Measurements from ENCODE around the gene CACNA1I.

The CACNA1I gene

DNA sequence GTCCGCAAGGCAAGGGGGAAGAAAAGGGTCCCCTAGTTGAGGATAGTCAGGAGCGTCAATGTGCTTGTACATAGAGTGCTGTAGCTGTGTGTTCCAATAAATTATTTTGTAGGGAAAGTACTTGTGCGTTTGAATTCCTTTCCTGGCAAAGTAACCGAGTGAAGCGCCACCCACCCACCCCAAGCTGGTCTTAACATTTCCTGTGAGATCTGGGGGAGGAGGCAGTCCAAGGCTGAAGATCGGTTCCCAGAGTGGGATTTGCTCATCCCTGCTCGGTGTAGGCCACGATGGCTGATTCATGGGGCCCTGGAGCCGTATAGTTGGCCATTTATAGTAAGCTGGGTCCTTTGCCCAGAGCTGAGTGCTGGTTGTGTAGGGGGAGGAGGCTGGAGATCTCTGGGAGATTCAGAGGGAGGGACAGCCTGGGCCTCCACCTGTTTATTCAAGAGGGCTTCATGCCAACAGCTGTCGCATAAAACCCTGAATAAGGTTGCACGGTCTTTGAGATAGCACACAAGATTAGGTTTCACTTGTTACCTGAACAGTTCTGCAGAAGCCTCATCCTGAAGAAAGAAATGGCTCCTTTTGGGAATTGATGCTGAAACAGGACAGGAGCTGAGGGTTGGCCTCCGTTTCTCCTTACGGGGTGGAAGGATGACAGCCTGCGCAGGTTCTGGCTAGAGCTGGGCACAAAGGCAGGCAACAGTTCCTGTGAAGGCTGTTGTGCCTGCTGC is 47.8 kb upstream of the CACNA1I start:
- Histone ChIP-seq H3K4me3 (ENCODE audit: low read depth, low read length) (peak overlapping the region; percentile 95), H3K4me1 (ENCODE audit: control insufficient read depth, insufficient read depth, low read length) (0 out of 2 replicates have a peak, but pooled peaks cover 5% of the 10 kb centered on the region), H3K36me3 (ENCODE audit: control insufficient read depth in 2 of 2, insufficient read depth in 1 of 2, low read length in 2 of 2) (peaks cover 0 to 59% of the 10 kb centered on the region in 2 experiments; a peak in 2 of 3 replicates), H3K27ac (ENCODE audit: extremely low read depth, low read depth, low read length) (peak overlapping the region; percentile 95), H3K9me3 (ENCODE audit: control insufficient read depth, insufficient read depth, low read depth, low read length) (no peaks in the 10 kb centered on the region)
- CTCF ChIA-PET = interaction anchor here (0.6 to 13.7 kb wide), 6 partner anchors 8 to 398 kb away, joined by 3 to 380 read pairs (median 8); no protein-coding TSS in a partner anchor
- POLR2A ChIA-PET = interaction anchor here (0.6 to 6.1 kb wide), 18 partner anchors 8 to 647 kb away, joined by 3 to 85 read pairs (median 3); partner anchors contain the start of genes MIEF1, RPL3, RPS19BP1 and TAB1
- no peak for TF ChIP-seq ZNF404 (tag by site-specific recombination; IDR thresholded peaks at IDR 0.05)
- peak; percentile 58; the same call in 1 of the 2 replicates for TF ChIP-seq EGR2 (tag by site-specific recombination; IDR thresholded peaks at IDR 0.05; ENCODE audit: low read depth)
- TF ChIP-seq, protein P1, sequence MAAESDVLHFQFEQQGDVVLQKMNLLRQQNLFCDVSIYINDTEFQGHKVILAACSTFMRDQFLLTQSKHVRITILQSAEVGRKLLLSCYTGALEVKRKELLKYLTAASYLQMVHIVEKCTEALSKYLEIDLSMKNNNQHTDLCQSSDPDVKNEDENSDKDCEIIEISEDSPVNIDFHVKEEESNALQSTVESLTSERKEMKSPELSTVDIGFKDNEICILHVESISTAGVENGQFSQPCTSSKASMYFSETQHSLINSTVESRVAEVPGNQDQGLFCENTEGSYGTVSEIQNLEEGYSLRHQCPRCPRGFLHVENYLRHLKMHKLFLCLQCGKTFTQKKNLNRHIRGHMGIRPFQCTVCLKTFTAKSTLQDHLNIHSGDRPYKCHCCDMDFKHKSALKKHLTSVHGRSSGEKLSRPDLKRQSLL (tag by site-specific recombination; IDR thresholded peaks at IDR 0.05) = peak; percentile 66; the same call in 1 of the 2 replicates
- TF ChIP-seq ZNF76 (tag by site-specific recombination; IDR thresholded peaks at IDR 0.05; ENCODE audit: borderline replicate concordance, low read depth) = peak; percentile 55; the same call in 1 of the 2 replicates
- TF ChIP-seq ZNF335 (tag by site-specific recombination; conservative IDR thresholded peaks at IDR 0.05) = peak; percentile 52
- TF ChIP-seq, protein P2, sequence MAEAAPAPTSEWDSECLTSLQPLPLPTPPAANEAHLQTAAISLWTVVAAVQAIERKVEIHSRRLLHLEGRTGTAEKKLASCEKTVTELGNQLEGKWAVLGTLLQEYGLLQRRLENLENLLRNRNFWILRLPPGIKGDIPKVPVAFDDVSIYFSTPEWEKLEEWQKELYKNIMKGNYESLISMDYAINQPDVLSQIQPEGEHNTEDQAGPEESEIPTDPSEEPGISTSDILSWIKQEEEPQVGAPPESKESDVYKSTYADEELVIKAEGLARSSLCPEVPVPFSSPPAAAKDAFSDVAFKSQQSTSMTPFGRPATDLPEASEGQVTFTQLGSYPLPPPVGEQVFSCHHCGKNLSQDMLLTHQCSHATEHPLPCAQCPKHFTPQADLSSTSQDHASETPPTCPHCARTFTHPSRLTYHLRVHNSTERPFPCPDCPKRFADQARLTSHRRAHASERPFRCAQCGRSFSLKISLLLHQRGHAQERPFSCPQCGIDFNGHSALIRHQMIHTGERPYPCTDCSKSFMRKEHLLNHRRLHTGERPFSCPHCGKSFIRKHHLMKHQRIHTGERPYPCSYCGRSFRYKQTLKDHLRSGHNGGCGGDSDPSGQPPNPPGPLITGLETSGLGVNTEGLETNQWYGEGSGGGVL (tag by site-specific recombination; IDR thresholded peaks at IDR 0.05) = peak; percentile 57
- peak; percentile 38; the same call in 1 of the 2 replicates for TF ChIP-seq PRDM10 (tag by site-specific recombination; IDR thresholded peaks at IDR 0.05)
- TF ChIP-seq BCL6B (tag by site-specific recombination; IDR thresholded peaks at IDR 0.05) = no peak
- no peak for TF ChIP-seq IKZF3 (tag by site-specific recombination; IDR thresholded peaks at IDR 0.05)
- no peak for TF ChIP-seq KLF1 (tag by site-specific recombination; IDR thresholded peaks at IDR 0.05)
- TF ChIP-seq ZBTB1 (tag by site-specific recombination; IDR thresholded peaks at IDR 0.05) = no peak
- TF ChIP-seq, protein P3, sequence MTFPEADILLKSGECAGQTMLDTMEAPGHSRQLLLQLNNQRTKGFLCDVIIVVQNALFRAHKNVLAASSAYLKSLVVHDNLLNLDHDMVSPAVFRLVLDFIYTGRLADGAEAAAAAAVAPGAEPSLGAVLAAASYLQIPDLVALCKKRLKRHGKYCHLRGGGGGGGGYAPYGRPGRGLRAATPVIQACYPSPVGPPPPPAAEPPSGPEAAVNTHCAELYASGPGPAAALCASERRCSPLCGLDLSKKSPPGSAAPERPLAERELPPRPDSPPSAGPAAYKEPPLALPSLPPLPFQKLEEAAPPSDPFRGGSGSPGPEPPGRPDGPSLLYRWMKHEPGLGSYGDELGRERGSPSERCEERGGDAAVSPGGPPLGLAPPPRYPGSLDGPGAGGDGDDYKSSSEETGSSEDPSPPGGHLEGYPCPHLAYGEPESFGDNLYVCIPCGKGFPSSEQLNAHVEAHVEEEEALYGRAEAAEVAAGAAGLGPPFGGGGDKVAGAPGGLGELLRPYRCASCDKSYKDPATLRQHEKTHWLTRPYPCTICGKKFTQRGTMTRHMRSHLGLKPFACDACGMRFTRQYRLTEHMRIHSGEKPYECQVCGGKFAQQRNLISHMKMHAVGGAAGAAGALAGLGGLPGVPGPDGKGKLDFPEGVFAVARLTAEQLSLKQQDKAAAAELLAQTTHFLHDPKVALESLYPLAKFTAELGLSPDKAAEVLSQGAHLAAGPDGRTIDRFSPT (tag by site-specific recombination; IDR thresholded peaks at IDR 0.05) = peak; percentile 27; the same call in 1 of the 2 replicates
- TF ChIP-seq OSR2 (tag by site-specific recombination; IDR thresholded peaks at IDR 0.05) = peak; percentile 42
- TF ChIP-seq ZBTB7A (tag by site-specific recombination; IDR thresholded peaks at IDR 0.05; ENCODE audit: low read depth) = 0 out of 2 replicates have a peak, but pooled peaks have one; percentile 28
- TF ChIP-seq ZNF621 (tag by site-specific recombination; IDR thresholded peaks at IDR 0.05) = no peak
- TF ChIP-seq ZNF248 (tag by site-specific recombination; IDR thresholded peaks at IDR 0.05) = no peak
- peak; percentile 99 for TF ChIP-seq SCRT2 (tag by site-specific recombination; IDR thresholded peaks at IDR 0.05)
- peak; percentile 55; the same call in 1 of the 2 replicates for TF ChIP-seq WT1 (tag by site-specific recombination; IDR thresholded peaks at IDR 0.05)
- peak; percentile 41; the same call in 1 of the 2 replicates for TF ChIP-seq ZXDB (tag by site-specific recombination; IDR thresholded peaks at IDR 0.05)
- TF ChIP-seq ZBTB20 (tag by site-specific recombination; IDR thresholded peaks at IDR 0.05) = peak; percentile 99
- TF ChIP-seq ZFHX2 (tag by site-specific recombination; conservative IDR thresholded peaks at IDR 0.05) = peak; percentile 46
- peak; percentile 83 for TF ChIP-seq ZEB2 (tag by site-specific recombination; IDR thresholded peaks at IDR 0.05)
- no peak for TF ChIP-seq ZNF777 (tag by site-specific recombination; IDR thresholded peaks at IDR 0.05; ENCODE audit: borderline replicate concordance)
- TF ChIP-seq ZNF132 (tag by site-specific recombination; IDR thresholded peaks at IDR 0.05; ENCODE audit: borderline replicate concordance) = no peak
- TF ChIP-seq ZNF561 (tag by site-specific recombination; IDR thresholded peaks at IDR 0.05; ENCODE audit: borderline replicate concordance) = peak; percentile 66; the same call in 1 of the 2 replicates
- TF ChIP-seq ZNF138 (tag by site-specific recombination; IDR thresholded peaks at IDR 0.05; ENCODE audit: borderline replicate concordance) = no peak
- TF ChIP-seq ZNF341 (tag by site-specific recombination; IDR thresholded peaks at IDR 0.05; ENCODE audit: low read depth) = peak; percentile 72; the same call in 1 of the 2 replicates

Measured in HEK293 (cell line).